Mesenchymal stem cell (in vitro differentiated cells and primary cell): Measurements from ENCODE around the gene APOBEC3C.
"Not testable (repeated sequence)": the region's sequence is repeated elsewhere in the genome, so short reads cannot be mapped to it uniquely, and the experiment has no call there.

ENCODE experiments used
- DNase-seq: peaks from one replicate; pipeline ENCODE4 v3.0.0-alpha.2; 2013
- H2AFZ ChIP-seq: one replicate; pipeline ENCODE4 v1.6.1; 2013; ENCODE audit warnings: low read depth, mild to moderate bottlenecking, control low read depth, inconsistent platforms, low read length, moderate library complexity
- H2AK5ac ChIP-seq: 2 replicates; pipeline ENCODE4 v1.6.1; 2013; ENCODE audit warnings: low read length, moderate library complexity, mild to moderate bottlenecking, inconsistent platforms; ENCODE audit not compliant: severe bottlenecking
- H2BK120ac ChIP-seq: one replicate; pipeline ENCODE4 v1.6.1; 2013; ENCODE audit warnings: low read depth, mild to moderate bottlenecking, inconsistent platforms, low read length, moderate library complexity
- H2BK12ac ChIP-seq, 2 experiments: one replicate each; pipeline ENCODE4 v1.6.1; 2013; ENCODE audit warnings: inconsistent platforms in 2 of 2, low read length in 2 of 2, mild to moderate bottlenecking in 2 of 2, moderate library complexity in 2 of 2, control low read depth in 1 of 2
- H2BK15ac ChIP-seq: one replicate; pipeline ENCODE4 v1.6.1; 2013; ENCODE audit warnings: mild to moderate bottlenecking, low read depth, inconsistent platforms; ENCODE audit not compliant: poor library complexity, severe bottlenecking
- H2BK5ac ChIP-seq: 2 replicates; pipeline ENCODE4 v1.6.1; 2013; ENCODE audit warnings: low read depth, mild to moderate bottlenecking, low read length, control low read depth, inconsistent platforms; ENCODE audit not compliant: poor library complexity, severe bottlenecking
- H3K14ac ChIP-seq, 2 experiments: one replicate each; pipeline ENCODE4 v1.6.1; 2013; ENCODE audit warnings: inconsistent platforms in 2 of 2, low read length in 2 of 2, control low read depth in 1 of 2, mild to moderate bottlenecking in 1 of 2, moderate library complexity in 1 of 2
- H3K18ac ChIP-seq, 2 experiments: one replicate each; pipeline ENCODE4 v1.6.1; 2013; ENCODE audit warnings: inconsistent platforms in 2 of 2, low read length in 2 of 2, control low read depth in 1 of 2, low read depth in 1 of 2, mild to moderate bottlenecking in 1 of 2
- H3K23ac ChIP-seq, 2 experiments: one replicate each; pipeline ENCODE4 v1.6.1; 2013; ENCODE audit warnings: inconsistent platforms in 2 of 2, low read length in 2 of 2, mild to moderate bottlenecking in 2 of 2, moderate library complexity in 2 of 2, control low read depth in 1 of 2
- H3K27ac ChIP-seq: 2 replicates; pipeline ENCODE4 v1.5.1; 2013; ENCODE audit warnings: mild to moderate bottlenecking, moderate library complexity, low read length, control low read depth, inconsistent platforms; ENCODE audit not compliant: poor library complexity, severe bottlenecking
- H3K27me3 ChIP-seq, 2 experiments: 2 replicates each; pipeline versions ENCODE4 v1.6.1 to v1.7.0; 2013; ENCODE audit warnings: low read length in 2 of 2, mild to moderate bottlenecking in 2 of 2, moderate library complexity in 2 of 2, control low read depth in 1 of 2, inconsistent platforms in 1 of 2; ENCODE audit not compliant: control insufficient read depth in 1 of 2, insufficient read depth in 1 of 2
- H3K36me3 ChIP-seq, 2 experiments: 2 replicates each; pipeline versions ENCODE4 v1.6.1 to v1.7.0; 2013; ENCODE audit warnings: low read length in 2 of 2, control low read depth in 1 of 2, inconsistent platforms in 1 of 2, low read depth in 1 of 2, mild to moderate bottlenecking in 1 of 2; ENCODE audit not compliant: insufficient read depth in 2 of 2, control insufficient read depth in 1 of 2
- H3K4ac ChIP-seq, 2 experiments: one replicate each; pipeline ENCODE4 v1.6.1; 2013; ENCODE audit warnings: inconsistent platforms in 2 of 2, low read length in 2 of 2, mild to moderate bottlenecking in 2 of 2, moderate library complexity in 2 of 2, control low read depth in 1 of 2, low read depth in 1 of 2
- H3K4me1 ChIP-seq: 2 replicates; pipeline ENCODE4 v1.6.1; 2013; ENCODE audit warnings: low read depth, low read length, control low read depth; ENCODE audit not compliant: control insufficient read depth, insufficient read depth
- H3K4me2 ChIP-seq: 2 replicates; pipeline ENCODE4 v1.6.1; 2013; ENCODE audit warnings: low read length, mild to moderate bottlenecking, inconsistent platforms; ENCODE audit not compliant: poor library complexity, severe bottlenecking
- H3K4me3 ChIP-seq, 2 experiments: 2 replicates each; pipeline versions ENCODE4 v1.5.1 to v1.7.0; 2013; ENCODE audit warnings: low read length in 2 of 2, mild to moderate bottlenecking in 2 of 2, control low read depth in 1 of 2, low read depth in 1 of 2; ENCODE audit not compliant: insufficient read depth in 1 of 2
- H3K79me1 ChIP-seq: replicated peaks from 2 replicates; pipeline ENCODE4 v1.6.1; 2013; ENCODE audit warnings: mild to moderate bottlenecking, control low read depth, low read length, inconsistent platforms; ENCODE audit not compliant: poor library complexity, severe bottlenecking
- H3K9ac ChIP-seq: 2 replicates; pipeline ENCODE4 v1.7.0; 2013; ENCODE audit warnings: mild to moderate bottlenecking, low read length, moderate library complexity
- H3K9me3 ChIP-seq: 2 replicates; pipeline ENCODE4 v1.7.0; 2013; ENCODE audit warnings: mild to moderate bottlenecking, low read length; ENCODE audit not compliant: control insufficient read depth
- H4K8ac ChIP-seq: one replicate; pipeline ENCODE4 v1.6.1; 2013; ENCODE audit warnings: inconsistent platforms, mild to moderate bottlenecking, low read length, moderate library complexity
- H4K91ac ChIP-seq: one replicate; pipeline ENCODE4 v1.6.1; 2013; ENCODE audit warnings: mild to moderate bottlenecking, low read length, inconsistent platforms
- WGBS: methylation state at CpG from one replicate; pipeline ENCODE4 v1.1.7; 2013; ENCODE audit warnings: mixed read lengths; 5-methylcytosine and 5-hydroxymethylcytosine counted together

The APOBEC3C gene

DNA sequence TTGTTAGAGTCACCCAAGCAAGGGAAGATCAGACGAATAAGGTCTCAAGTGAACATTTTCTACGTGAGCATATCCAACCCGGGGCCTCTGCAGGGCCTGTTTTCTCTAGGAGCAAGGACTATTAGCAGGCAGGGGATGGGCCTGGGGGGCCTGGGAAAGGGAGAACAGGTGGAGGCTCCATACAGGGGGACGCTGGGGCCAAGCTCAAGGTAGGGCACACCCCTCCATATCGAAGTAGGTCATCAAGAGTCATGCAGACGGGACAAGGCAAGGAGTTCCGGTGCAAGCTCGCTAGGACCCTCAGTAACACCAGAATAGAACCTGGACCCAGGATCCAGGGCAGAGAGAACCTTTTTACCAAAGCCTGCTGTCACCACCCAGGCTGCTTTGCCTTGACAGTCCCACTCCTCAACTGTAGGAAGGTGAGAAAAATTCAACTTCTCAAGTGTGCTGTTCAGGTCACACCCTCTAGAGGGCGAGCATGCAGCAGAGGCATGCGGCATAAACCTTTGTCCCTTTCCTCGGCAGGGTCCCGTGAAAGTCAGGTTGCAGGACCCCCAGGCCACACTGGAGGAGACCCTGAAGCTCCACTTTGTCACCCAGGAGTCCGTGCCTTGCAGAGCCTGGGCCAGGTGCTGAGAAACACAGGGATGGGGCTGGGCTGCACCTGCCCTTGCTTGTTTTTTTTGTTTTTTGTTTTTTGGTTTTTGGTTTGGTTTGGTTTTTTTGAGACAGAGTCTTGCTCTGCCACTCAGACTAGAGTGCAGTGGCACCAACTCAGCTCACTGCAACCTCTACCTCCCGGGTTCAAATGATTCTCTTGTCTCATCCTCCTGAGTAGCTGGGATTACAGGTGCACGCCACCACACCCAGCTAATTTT lies 40.5 kb upstream of the APOBEC3C start:
- Histone ChIP-seq H2BK5ac (no peak overlapping the region), H3K23ac (no peak overlapping the region), H3K14ac (no peak overlapping the region), H3K4me2 (no peak overlapping the region), H3K4ac (no peak overlapping the region), H3K4me3 (peak overlapping the region in 1 of 2 experiments; percentile 23), H2BK120ac (no peak overlapping the region), H3K4me1 (no peaks in the 10 kb centered on the region), H2BK12ac (no peak overlapping the region), H2BK15ac (no peak overlapping the region), H3K27me3 (peaks cover 16 to 48% of the 10 kb centered on the region in 2 experiments), H2AFZ (no peak overlapping the region), H4K91ac (no peak overlapping the region), H2AK5ac (no peak overlapping the region), H4K8ac (no peak overlapping the region), H3K79me1 (no peaks in the 10 kb centered on the region), H3K27ac (no peak overlapping the region), H3K9ac (no peak overlapping the region), H3K9me3 (peaks cover 11% of the 10 kb centered on the region), H3K18ac (no peak overlapping the region), H3K36me3 (no peaks in the 10 kb centered on the region)
- 48% methylated on average over 15 of the region's 15 CpGs for WGBS
- peak; percentile 43 for DNase-seq

DNA sequence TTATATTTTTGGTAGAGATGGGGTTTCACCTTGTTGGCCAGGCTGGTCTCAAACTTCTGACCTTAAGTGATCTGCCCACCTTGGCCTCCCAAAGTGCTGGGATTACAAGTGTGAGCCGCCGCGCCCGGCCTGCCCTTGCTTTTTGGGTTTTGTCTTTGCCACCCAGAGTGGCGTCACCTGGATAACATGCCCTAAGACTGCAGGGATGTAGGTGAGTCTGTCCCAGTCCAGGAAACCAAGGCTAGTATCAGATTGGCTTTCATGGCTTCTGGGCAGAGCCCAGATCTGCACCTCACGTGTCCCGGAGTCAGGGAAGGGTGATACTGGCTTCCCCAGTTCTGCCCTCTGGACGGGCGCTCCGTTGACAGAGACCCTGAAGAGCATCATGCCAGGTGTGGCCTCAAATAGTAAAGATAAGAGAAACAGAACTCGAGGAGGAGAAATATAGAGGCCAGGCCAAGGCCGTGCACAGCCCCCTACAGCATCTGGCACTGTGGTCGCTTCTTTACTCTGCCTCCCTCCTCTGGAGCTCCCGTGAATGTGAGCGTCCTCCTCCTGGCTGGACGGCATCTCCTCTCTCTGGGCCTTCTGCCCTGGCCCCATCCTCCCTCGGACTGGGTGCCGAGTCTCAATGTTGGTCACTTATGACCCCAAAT lies 39.8 kb upstream of the APOBEC3C start:
- H3K36me3 ChIP-seq = no peaks in the 10 kb centered on the region
- no peak overlapping the region for H3K18ac ChIP-seq
- no peak overlapping the region for H3K23ac ChIP-seq
- no peaks in the 10 kb centered on the region for H3K4me1 ChIP-seq
- WGBS = 91% methylated on average over 18 of the region's 18 CpGs
- no peak for DNase-seq
- no peak overlapping the region for H3K9ac ChIP-seq
- H4K91ac ChIP-seq = no peak overlapping the region
- H2BK12ac ChIP-seq = no peak overlapping the region
- H3K79me1 ChIP-seq = no peaks in the 10 kb centered on the region
- H3K4me2 ChIP-seq = no peak overlapping the region
- peaks cover 11% of the 10 kb centered on the region for H3K9me3 ChIP-seq
- H3K14ac ChIP-seq = no peak overlapping the region
- no peak overlapping the region for H4K8ac ChIP-seq
- H3K4ac ChIP-seq = no peak overlapping the region
- no peak overlapping the region for H2BK120ac ChIP-seq
- no peak overlapping the region for H2BK15ac ChIP-seq
- H2AFZ ChIP-seq = no peak overlapping the region
- peaks cover 11 to 41% of the 10 kb centered on the region in 2 experiments for H3K27me3 ChIP-seq
- H2AK5ac ChIP-seq = no peak overlapping the region
- no peak overlapping the region for H3K27ac ChIP-seq
- no peak overlapping the region for H3K4me3 ChIP-seq
- no peak overlapping the region for H2BK5ac ChIP-seq

DNA sequence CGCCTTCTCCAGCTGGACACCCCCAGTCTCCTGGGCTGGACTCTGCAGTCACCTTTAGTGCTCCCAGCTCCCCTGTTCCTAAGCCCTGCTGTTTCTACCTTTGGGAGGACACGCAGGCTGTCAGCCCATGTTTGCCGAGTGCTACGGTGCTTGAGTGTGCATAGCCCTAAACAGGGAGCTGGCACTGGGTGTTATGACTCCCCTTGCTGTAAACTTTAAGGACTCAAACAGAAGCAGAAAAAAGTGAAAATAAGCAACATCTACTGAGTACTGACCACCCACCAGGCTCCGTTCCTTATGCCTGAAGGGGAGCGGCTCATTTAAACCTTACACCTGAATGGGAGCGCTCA lies 39.3 kb upstream of the APOBEC3C start:
- Histone ChIP-seq H3K4me2 (no peak overlapping the region), H2AK5ac (no peak overlapping the region), H3K4me3 (no peak overlapping the region), H3K36me3 (no peaks in the 10 kb centered on the region), H4K91ac (no peak overlapping the region), H3K18ac (no peak overlapping the region), H3K9ac (no peak overlapping the region), H2BK12ac (no peak overlapping the region), H3K4ac (no peak overlapping the region), H3K27ac (no peak overlapping the region), H3K4me1 (no peaks in the 10 kb centered on the region), H2AFZ (no peak overlapping the region), H4K8ac (no peak overlapping the region), H3K23ac (no peak overlapping the region), H2BK120ac (no peak overlapping the region), H3K79me1 (no peaks in the 10 kb centered on the region), H3K9me3 (peaks cover 11% of the 10 kb centered on the region), H3K27me3 (peaks cover 7 to 37% of the 10 kb centered on the region in 2 experiments), H2BK15ac (no peak overlapping the region), H3K14ac (no peak overlapping the region), H2BK5ac (no peak overlapping the region)
- WGBS = 94% methylated on average over 7 of the region's 7 CpGs
- DNase-seq = no peak

DNA sequence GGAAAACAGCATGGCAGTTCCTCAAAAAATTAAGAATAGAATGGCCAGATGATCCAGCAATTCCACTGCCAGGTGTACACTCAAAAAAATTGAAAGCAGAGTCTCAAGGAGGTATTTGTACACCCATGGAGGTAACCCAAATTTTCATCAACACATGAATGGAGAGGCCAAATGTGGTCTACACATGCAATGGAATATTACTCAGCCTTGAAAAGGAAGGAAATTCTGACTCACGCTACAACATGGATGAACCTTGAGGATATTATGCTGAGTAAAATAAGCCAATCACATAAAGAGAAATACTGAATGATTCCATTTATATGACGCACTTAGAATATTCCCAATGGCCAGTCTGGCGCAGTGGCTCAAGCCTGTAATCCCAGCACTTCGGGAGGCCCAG lies 36.8 kb upstream of the APOBEC3C start:
- not testable (repeated sequence) for H4K91ac ChIP-seq, DNase-seq, H2BK120ac ChIP-seq, H2AK5ac ChIP-seq, H2BK15ac ChIP-seq, H3K4me3 ChIP-seq, H4K8ac ChIP-seq, H3K4ac ChIP-seq, H2BK5ac ChIP-seq, H3K23ac ChIP-seq, H3K27ac ChIP-seq, H2BK12ac ChIP-seq, H3K18ac ChIP-seq, H3K9ac ChIP-seq, H3K4me1 ChIP-seq, H3K36me3 ChIP-seq, H3K14ac ChIP-seq, H3K79me1 ChIP-seq, H3K4me2 ChIP-seq, H2AFZ ChIP-seq
- Histone ChIP-seq H3K27me3 (peaks cover 0 to 19% of the 10 kb centered on the region in 2 experiments), H3K9me3 (peaks cover 11% of the 10 kb centered on the region)
- 97% methylated on average over 3 of the region's 4 CpGs for WGBS
